GM12878 (cell line): Measurements from ENCODE around the gene ADGRF4. TPM values are rescaled to one million over a fixed set of nuclear protein-coding genes. Genes with fewer than 3 reads are reported as not detected.

Experiments
- ATAC-seq: fragments of 200-7000 bp; cut with Tn5 transposase; 3 replicates; pipeline ENCODE4 v1.9.1; 2020; ENCODE audit warnings: mild to moderate bottlenecking, moderate library complexity
- BruUV-seq: library from RNA; stranded (reverse); fragments of 400-500 nt; replicated peaks from 2 replicates; lab custom pipeline; 2021; lab: Mats Ljungman, UMichigan
- CTCF ChIA-PET: fragments of 300-600 bp; sonication (Branson Sonifier 250); formaldehyde crosslinking; extraction: SDS; loops from one replicate; lab custom pipeline; 2021; ENCODE audit warnings: inconsistent platforms; lab: Yijun Ruan, JAX
- POLR2A ChIA-PET: fragments of 350-600 bp; formaldehyde crosslinking; extraction: SDS; loops from one replicate; lab custom pipeline; 2021; ENCODE audit warnings: inconsistent platforms; lab: Charles Lee
- RAD21 ChIA-PET: fragments of 300-600 bp; sonication (Branson Sonifier 250); formaldehyde crosslinking; loops from one replicate; lab custom pipeline; 2023; ENCODE audit warnings: antibody characterized with exemption; ENCODE audit not compliant: unreplicated experiment; lab: Charles Lee
- SMC1A ChIA-PET: fragments of 300-600 bp; sonication (Branson Sonifier 250); formaldehyde crosslinking; loops from one replicate; lab custom pipeline; 2023; ENCODE audit not compliant: unreplicated experiment, uncharacterized antibody; lab: Charles Lee
- DNase-seq: peaks from one replicate; pipeline ENCODE4 v3.0.0-alpha.2; 2011; ENCODE audit warnings: low read depth, low spot score
- FAIRE-seq: peaks from 3 replicates; lab custom pipeline; 2011; peaks lifted over from hg19 to GRCh38; lab: Jason Lieb, UNC
- H2AFZ ChIP-seq: 2 replicates; pipeline ENCODE4 v1.6.0; 2011; ENCODE audit warnings: low read depth, low read length, control low read depth; ENCODE audit not compliant: control insufficient read depth
- H3K27ac ChIP-seq: 2 replicates; pipeline ENCODE4 v1.5.1; 2011; ENCODE audit warnings: control low read depth; ENCODE audit not compliant: control insufficient read depth, insufficient read depth
- H3K27me3 ChIP-seq, 2 experiments: replicated peaks in 1 of 2; 2 replicates each; pipeline versions ENCODE4 v1.6.0 to v1.6.1; 2011; ENCODE audit warnings: low read length in 1 of 2; ENCODE audit not compliant: control insufficient read depth in 2 of 2, insufficient read depth in 2 of 2
- H3K36me3 ChIP-seq, 2 experiments: 2 replicates each; pipeline ENCODE4 v1.5.1; 2011; ENCODE audit warnings: low read length in 1 of 2; ENCODE audit not compliant: control insufficient read depth in 2 of 2, insufficient read depth in 2 of 2
- H3K4me1 ChIP-seq: 2 replicates; pipeline ENCODE4 v1.6.1; 2011; ENCODE audit warnings: mild to moderate bottlenecking, low read length, moderate library complexity, mixed read lengths; ENCODE audit not compliant: control insufficient read depth, insufficient read depth
- H3K4me2 ChIP-seq: 2 replicates; pipeline ENCODE4 v1.6.0; 2011; ENCODE audit warnings: control low read depth; ENCODE audit not compliant: control insufficient read depth, insufficient read depth
- H3K4me3 ChIP-seq: fragments of 200-600 bp; sonication (generic); 2 replicates; pipeline ENCODE4 v1.5.1; 2016
- H3K79me2 ChIP-seq: 2 replicates; pipeline ENCODE4 v1.6.0; 2011; ENCODE audit warnings: low read length; ENCODE audit not compliant: control insufficient read depth, insufficient read depth
- H3K9ac ChIP-seq: 2 replicates; pipeline ENCODE4 v1.8.0; 2011; ENCODE audit warnings: low read length, control low read depth, mixed read lengths; ENCODE audit not compliant: control insufficient read depth, insufficient read depth
- H3K9me3 ChIP-seq: replicated peaks from 3 replicates; pipeline ENCODE4 v1.5.1; 2011; ENCODE audit warnings: mild to moderate bottlenecking, low read length; ENCODE audit not compliant: control insufficient read depth, insufficient read depth
- H4K20me1 ChIP-seq: 2 replicates; pipeline ENCODE4 v1.6.0; 2011; ENCODE audit not compliant: control insufficient read depth, insufficient read depth
- CEBPZ ChIP-seq: fragments of 150-350 bp; IDR thresholded peaks from 2 replicates; pipeline ENCODE4 v1.6.1; 2016; ENCODE audit warnings: low read depth, low read length
- CREB1 ChIP-seq: IDR thresholded peaks from 2 replicates; pipeline ENCODE4 v1.6.1; 2012; ENCODE audit warnings: low read depth, mild to moderate bottlenecking, inconsistent platforms
- HDAC2 ChIP-seq: fragments of 200-600 bp; sonication (generic); IDR thresholded peaks from 2 replicates; pipeline ENCODE4 v1.6.1; 2017
- KLF5 ChIP-seq: fragments of 450-650 bp; IDR thresholded peaks from 2 replicates; pipeline ENCODE4 v1.6.1; 2014; ENCODE audit warnings: mild to moderate bottlenecking; ENCODE audit not compliant: partially characterized antibody
- SIN3A ChIP-seq: IDR thresholded peaks from 2 replicates; pipeline ENCODE4 v1.6.1; 2012; ENCODE audit warnings: low read depth, low read length, improper control_type of control experiment
- TCF7 ChIP-seq: IDR thresholded peaks from 2 replicates; pipeline ENCODE4 v1.6.1; 2014; ENCODE audit warnings: antibody characterized with exemption, borderline replicate concordance
- YY1 ChIP-seq: IDR thresholded peaks from 2 replicates; pipeline ENCODE4 v1.6.1; 2011; ENCODE audit warnings: low read depth, mild to moderate bottlenecking, low read length
- ZSCAN29 ChIP-seq: fragments of 450-650 bp; IDR thresholded peaks from 2 replicates; pipeline ENCODE4 v1.6.1; 2017; ENCODE audit warnings: mild to moderate bottlenecking, moderate library complexity
- ZZZ3 ChIP-seq: IDR thresholded peaks from 2 replicates; pipeline ENCODE4 v1.6.1; 2011; ENCODE audit warnings: low read depth; ENCODE audit not compliant: control insufficient read depth, insufficient read length
- WGBS: methylation state at CpG from one replicate; pipeline ENCODE4 v1.1.6; 2016; ENCODE audit warnings: low lambda C conversion rate; ENCODE audit not compliant: insufficient replicate concordance, insufficient coverage; ENCODE audit errors: missing lambda C conversion rate; 5-methylcytosine and 5-hydroxymethylcytosine counted together
- in situ Hi-C: fragments of 300-500 bp; cut with MboI; formaldehyde crosslinking; loops from 9 replicates; pipeline ENCODE4 v1.14.3; 2018; ENCODE audit warnings: mixed read lengths
- intact Hi-C: fragments of 100-400 bp; cut with micrococcal nuclease; formaldehyde crosslinking; loops from one replicate; pipeline ENCODE4 v1.14.2; 2022; ENCODE audit not compliant: unreplicated experiment
- polyA plus RNA-seq, 11 experiments: library from polyadenylated mRNA; depleted of rRNA in 4 of 11; unstranded in 6 of 11; stranded (reverse) in 5 of 11; fragments of >200 nt; fragmentation: Nextera tagmentation in 4 of 11; fragmentation: Illumina TruSeq in 1 of 11; extraction: Ambion mirVana in 4 of 11; extraction: Trizol in 1 of 11; gene quantifications; 1 replicate in 1 of 11; 2 replicates in 10 of 11; pipeline versions ENCODE4 v1.2.1 to v1.2.3, GENCODE V29; 2011 to 2016; ENCODE audit warnings: inconsistent platforms in 2 of 11, missing spikeins in 2 of 11, low read depth in 1 of 11
- total RNA-seq, 4 experiments: library from RNA; depleted of rRNA in 3 of 4; stranded (reverse); fragments of >200 nt in 3 of 4; fragmentation: Illumina TruSeq in 1 of 4; extraction: Trizol in 1 of 4; gene quantifications; 2 replicates each; pipeline versions ENCODE4 v1.2.1 to v1.2.3, GENCODE V29; 2013 to 2021
- TF ChIP-seq, protein P1 (sequence below): fragments of 450-650 bp; IDR thresholded peaks from 2 replicates; pipeline ENCODE4 v1.6.1; 2017; ENCODE audit warnings: low read depth, mild to moderate bottlenecking, moderate library complexity
- TF ChIP-seq, protein P2 (sequence below): fragments of 450-650 bp; IDR thresholded peaks from 2 replicates; pipeline ENCODE4 v1.6.1; 2018; ENCODE audit warnings: borderline replicate concordance, mild to moderate bottlenecking; ENCODE audit not compliant: partially characterized antibody

Gene ADGRF4
- total and polyA plus RNA-seq, 10 of the 15 experiments (the other 5 are each of a cell fraction or from before 2014, with no cell fraction given): 0.04 to 0.12 (median 0.06) TPM; not detected in 5

DNA sequence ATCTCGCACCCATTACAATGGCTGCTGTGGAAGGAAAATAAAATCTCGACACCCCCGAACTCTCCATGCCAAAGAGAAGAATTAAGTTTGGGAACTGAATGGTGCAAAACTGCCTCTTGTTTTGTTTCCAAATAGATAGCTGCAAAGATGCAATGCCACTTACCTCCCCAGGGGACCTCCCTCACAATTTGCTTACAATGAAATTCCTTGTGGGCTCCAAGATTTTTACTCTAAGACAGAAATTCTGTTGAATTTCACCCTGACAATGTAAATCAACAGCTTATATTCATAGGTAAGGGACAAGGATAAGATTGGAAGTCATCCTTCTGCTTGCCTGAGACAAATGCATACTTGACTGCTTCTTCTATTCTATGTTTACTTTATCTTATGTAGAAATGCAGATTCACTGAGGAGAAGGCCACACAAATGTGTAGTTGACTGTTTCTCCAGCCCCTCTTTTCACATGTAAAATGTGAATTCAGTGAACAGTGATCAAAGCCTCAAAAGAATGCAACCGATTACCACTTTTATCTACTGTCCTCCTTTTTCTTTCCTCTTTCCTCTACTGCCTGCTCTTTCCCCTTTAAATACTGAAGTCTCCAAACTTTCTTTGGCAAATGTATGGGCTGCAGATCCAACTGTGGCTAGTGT, 36.6 kb downstream of the ADGRF4 start:
- CTCF ChIA-PET: interaction anchor here (0.7 to 3.0 kb wide), 46 partner anchors 11 to 1675 kb away, joined by 3 to 154 read pairs (median 4); partner anchors contain the start of genes ADGRF4 and OPN5
- Histone ChIP-seq H3K9me3 (no peaks in the 10 kb centered on the region), H3K9ac (no peak overlapping the region), H3K4me3 (no peak overlapping the region), H3K27me3 (no peaks in the 10 kb centered on the region), H3K27ac (no peak overlapping the region), H2AFZ (no peak overlapping the region), H3K4me1 (no peaks in the 10 kb centered on the region), H3K4me2 (no peak overlapping the region), H4K20me1 (no peaks in the 10 kb centered on the region), H3K79me2 (no peaks in the 10 kb centered on the region), H3K36me3 (no peaks in the 10 kb centered on the region)
- SMC1A ChIA-PET: interaction anchor here (0.6 to 7.1 kb wide), 27 partner anchors 11 to 340 kb away, joined by 3 to 184 read pairs (median 6); partner anchors contain the start of gene ADGRF4
- ATAC-seq (no peak), FAIRE-seq (no peak), DNase-seq (no peak)
- WGBS: 10% methylated on average over 4 of the region's 4 CpGs
- RAD21 ChIA-PET: interaction anchor here (0.7 to 2.9 kb wide), 30 partner anchors 12 to 637 kb away, joined by 3 to 114 read pairs (median 4); partner anchors contain the start of gene CD2AP
- BruUV-seq: no TSS peak
- in situ Hi-C loops (loop anchor here (5.0 kb wide), 1 partner anchor 103 kb away; no protein-coding TSS in a partner anchor), intact Hi-C loops (loop anchor here (1.0 to 5.0 kb wide), 4 partner anchors 46 to 321 kb away; no protein-coding TSS in a partner anchor)
- POLR2A ChIA-PET: interaction anchor here (2.3 kb wide), 1 partner anchor 104 kb away, joined by 9 read pairs; no protein-coding TSS in a partner anchor
- TF ChIP-seq, protein P1, sequence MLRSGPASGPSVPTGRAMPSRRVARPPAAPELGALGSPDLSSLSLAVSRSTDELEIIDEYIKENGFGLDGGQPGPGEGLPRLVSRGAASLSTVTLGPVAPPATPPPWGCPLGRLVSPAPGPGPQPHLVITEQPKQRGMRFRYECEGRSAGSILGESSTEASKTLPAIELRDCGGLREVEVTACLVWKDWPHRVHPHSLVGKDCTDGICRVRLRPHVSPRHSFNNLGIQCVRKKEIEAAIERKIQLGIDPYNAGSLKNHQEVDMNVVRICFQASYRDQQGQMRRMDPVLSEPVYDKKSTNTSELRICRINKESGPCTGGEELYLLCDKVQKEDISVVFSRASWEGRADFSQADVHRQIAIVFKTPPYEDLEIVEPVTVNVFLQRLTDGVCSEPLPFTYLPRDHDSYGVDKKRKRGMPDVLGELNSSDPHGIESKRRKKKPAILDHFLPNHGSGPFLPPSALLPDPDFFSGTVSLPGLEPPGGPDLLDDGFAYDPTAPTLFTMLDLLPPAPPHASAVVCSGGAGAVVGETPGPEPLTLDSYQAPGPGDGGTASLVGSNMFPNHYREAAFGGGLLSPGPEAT: no peak
- TF ChIP-seq CREB1 (no peak), YY1 (no peak), KLF5 (no peak), HDAC2 (no peak), ZZZ3 (no peak), ZSCAN29 (no peak), SIN3A (no peak), CEBPZ (no peak), TCF7 (no peak)
- TF ChIP-seq, protein P2, sequence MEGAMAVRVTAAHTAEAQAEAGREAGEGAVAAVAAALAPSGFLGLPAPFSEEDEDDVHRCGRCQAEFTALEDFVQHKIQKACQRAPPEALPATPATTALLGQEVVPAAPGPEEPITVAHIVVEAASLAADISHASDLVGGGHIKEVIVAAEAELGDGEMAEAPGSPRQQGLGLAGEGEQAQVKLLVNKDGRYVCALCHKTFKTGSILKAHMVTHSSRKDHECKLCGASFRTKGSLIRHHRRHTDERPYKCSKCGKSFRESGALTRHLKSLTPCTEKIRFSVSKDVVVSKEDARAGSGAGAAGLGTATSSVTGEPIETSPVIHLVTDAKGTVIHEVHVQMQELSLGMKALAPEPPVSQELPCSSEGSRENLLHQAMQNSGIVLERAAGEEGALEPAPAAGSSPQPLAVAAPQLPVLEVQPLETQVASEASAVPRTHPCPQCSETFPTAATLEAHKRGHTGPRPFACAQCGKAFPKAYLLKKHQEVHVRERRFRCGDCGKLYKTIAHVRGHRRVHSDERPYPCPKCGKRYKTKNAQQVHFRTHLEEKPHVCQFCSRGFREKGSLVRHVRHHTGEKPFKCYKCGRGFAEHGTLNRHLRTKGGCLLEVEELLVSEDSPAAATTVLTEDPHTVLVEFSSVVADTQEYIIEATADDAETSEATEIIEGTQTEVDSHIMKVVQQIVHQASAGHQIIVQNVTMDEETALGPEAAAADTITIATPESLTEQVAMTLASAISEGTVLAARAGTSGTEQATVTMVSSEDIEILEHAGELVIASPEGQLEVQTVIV: no peak
